Hypothalamus (tissue), 51 donors: ENCODE data around the gene ISOC2.
"Not testable (repeated sequence)": the region's sequence is repeated elsewhere in the genome, so short reads cannot be mapped to it uniquely, and the experiment has no call there.

Experiments
- DNase-seq, 51 donors: peaks; one replicate each; lab custom pipeline; 2025; lab: John Stamatoyannopoulos, UW

The ISOC2 gene

GRCh38 chr19:55443824-55444480 is 17.5 kb downstream of the ISOC2 start:
- DNase-seq, result peak in 1 of 51 donors; percentile 70

DNA sequence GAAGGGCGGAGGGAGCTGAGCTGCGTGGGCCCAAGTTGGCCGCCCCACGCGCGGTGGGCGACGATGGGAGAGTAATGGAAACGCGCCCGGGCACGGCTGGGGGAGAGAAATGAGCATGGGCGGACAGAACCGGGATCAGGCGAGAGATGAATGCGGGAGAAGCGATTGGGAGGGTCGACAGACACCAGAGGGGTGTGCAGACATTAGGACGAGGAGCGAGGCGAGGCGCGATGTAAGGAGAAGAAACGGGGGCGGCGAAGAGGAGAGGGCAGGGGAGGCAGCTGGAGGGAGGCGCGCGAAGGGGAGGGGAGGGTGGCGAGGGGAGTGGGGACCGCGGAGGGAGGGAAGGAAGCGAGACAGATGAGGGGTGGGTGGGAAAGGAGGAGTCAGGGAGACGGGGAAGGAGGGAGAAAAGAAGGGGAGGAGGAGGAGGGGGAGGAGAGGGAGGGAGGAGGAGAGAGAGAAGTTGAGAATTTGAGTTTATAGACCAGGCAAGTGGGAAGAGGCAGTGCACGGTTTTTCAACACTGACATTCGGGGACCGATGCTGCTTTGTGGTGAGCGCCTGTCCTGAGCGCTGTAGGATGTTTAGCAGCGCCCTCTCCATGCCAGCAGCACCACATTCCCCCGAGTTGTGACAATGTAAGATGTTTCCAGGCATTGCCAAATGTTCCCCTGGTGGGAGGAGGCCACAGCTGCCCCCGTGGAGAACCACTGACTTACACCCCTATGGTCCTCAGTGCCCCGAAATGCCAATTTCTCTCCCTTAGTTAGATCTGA is 18.2 kb downstream of the ISOC2 start, which contains the start of gene SHISA7:
SHISA7 (minus strand) TSS at position 256 of the 779 bp plus-strand sequence. CDS start 437 bp downstream, outside the sequence.
- peak in 23 of 51 donors; percentile 13 to 82 (median 42) for DNase-seq

- peak in 8 of 51 donors; percentile 14 to 38 (median 30) for DNase-seq
These were observed 19.0 kb downstream of the ISOC2 start for GRCh38 chr19:55442372-55442961.

DNA sequence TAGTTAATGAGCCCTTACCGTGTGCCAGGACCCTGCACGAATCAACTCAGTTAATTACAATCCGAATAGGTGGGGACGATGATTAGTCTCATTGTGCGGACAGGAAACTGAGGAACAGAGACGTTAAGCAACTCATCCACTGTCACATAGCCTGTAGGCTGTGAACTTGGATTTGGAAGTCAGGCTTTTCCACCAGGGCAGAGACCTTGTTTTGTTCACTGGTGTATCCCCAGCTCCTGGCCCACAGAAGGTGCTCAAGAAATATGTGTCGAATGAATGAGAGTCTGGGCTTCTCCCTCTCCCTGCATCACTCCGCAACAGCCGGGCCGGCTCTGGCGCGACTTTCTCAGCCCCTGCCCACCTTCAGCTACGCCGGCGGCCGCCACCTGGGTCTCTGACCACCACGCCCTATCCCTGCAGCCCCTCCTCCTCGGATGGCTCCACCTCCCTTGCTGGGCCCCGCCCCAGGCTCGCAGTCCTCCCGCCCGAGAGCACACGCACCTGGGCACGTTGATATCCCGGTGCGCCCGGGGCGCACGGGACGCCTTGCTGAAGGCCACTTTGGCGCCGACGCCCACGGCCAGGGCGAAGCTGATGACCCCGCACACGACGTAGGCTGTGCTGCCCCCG is 19.6 kb downstream of the ISOC2 start:
- DNase-seq, result peak in 1 of 51 donors; percentile 17

- DNase-seq, result no peak
These were observed 20.1 kb downstream of the ISOC2 start for GRCh38 chr19:55441319-55441691.

DNA sequence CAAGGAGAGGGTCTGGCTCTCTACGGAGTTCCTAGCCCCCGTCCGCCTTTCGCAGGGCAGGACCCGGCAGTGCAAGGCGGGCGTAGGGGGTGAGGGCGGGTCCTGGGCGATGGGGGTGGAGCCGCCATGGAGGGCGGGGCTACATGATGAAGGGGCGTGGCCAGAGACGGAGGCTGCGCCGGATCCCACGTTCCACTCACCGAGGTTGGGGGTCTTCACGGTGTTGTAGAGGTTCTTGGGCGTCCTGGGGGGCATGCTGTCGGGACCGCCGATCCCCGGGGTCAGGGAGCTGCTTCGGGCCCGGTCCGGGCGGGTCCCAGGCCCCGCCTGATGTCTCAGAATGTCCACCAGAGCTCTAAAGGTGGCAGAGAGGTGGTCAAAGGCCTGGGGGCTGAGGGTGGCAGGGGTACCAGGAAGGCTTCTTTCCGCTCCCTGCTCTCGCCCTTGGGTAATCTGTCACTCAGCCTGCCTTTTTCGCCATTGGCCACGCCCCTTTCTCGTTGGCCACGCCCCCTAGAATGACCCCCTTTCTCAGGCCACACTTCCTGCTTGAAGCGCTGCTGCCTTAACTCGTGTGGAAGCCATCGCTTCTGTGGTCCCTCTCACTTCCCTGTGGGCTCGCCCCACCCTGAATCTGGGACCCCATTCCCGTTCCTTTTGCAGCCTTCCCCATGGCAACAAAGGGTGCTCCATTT is 20.9 kb downstream of the ISOC2 start:
- peak in 1 of 51 donors; percentile 17 for DNase-seq

- DNase-seq, result no peak
These were observed 22.4 kb downstream of the ISOC2 start for GRCh38 chr19:55439052-55439451.

DNA sequence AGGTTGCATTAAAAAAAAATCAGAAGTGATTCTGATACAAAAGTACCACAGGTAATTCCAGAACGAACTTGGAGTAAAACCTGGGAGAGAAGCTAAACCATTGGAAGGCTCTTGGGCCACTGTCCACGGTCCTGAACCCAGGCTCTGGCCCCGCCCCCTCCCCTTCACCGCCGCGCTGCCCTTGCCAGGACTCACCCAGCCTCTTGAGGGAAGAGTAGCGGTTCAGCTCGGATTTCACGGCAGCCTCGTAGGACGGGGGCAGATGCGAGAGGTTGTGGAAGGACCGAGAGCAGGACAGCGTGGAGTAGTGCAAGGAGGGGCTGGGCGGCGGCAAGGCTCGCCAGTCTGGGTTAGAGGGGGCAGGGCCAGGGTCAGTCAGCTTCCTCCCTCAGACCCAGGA is 24.0 kb downstream of the ISOC2 start:
- DNase-seq, result peak in 12 of 51 donors; percentile 2 to 43 (median 20)

- no peak for DNase-seq
These were observed 24.6 kb downstream of the ISOC2 start for GRCh38 chr19:55436847-55437246.

DNA sequence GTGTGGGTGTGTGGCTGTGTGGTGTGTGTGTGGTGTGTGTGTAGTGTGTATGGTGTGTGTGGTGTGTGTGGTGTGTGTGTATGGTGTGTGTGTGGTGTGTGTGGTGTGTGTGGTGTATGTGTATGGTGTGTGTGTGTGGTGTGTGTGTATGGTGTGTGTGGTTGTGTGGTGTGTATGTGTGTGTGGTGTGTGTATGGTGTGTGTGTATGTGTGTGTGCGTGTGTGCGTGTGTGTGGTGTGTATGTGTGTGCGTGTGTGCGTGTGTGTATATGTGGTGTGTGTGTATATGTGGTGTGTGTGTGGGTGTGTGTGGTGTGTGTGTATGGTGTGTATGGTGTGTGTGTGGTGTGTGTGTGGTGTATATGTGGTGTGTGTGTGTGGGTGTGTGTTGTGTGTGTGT is 26.4 kb downstream of the ISOC2 start:
- no peak for DNase-seq

DNA sequence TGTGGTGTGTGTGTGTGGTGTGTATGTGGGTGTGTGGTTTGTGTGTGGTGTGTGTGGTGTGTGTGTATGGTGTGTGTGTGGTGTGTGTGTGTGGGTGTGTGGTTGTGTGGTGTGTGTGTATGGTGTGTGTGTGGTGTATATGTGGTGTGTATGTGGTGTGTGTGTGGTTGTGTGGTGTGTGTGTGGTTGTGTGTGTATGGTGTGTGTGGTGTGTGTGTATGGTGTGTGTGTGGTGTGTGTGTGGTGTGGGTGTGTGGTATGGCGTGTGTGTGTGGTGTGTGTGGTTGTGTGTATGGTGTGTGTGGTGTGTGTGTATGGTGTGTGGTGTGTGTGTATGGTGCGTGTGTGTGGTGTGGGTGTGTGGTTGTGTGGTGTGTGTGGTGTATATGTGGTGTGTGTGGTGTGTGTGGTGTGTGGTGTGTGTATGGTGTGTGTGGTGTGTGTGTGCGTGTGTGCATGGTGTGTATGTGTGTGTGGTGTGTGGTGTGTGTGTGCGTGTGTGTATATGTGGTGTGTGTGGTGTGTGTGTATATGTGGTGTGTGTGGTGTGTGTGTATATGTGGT is 27.0 kb downstream of the ISOC2 start:
- no peak for DNase-seq

DNA sequence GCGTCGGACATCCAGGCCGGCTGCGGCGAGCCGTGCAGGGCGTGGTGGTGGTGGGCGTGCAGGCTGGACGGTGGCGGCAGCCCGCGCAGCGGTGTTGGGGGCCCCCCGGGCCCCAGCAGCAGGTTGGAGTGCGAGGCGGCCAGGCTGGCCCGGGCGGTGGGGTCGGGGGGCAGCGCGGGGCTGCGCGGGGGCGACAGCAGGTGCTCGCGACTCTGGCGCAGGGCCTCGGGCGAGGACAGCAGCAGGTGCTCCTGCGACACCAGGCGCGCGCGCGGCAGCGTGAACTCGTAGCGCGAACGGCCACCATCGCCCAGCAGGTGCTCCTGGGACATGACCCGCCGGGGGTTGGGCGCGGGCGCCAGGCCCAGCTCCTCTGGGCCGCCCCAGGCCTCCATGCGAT is 28.1 kb downstream of the ISOC2 start:
- DNase-seq, result no peak

GRCh38 chr19:55432241-55432959 is 29.0 kb downstream of the ISOC2 start:
- DNase-seq, result no peak

DNA sequence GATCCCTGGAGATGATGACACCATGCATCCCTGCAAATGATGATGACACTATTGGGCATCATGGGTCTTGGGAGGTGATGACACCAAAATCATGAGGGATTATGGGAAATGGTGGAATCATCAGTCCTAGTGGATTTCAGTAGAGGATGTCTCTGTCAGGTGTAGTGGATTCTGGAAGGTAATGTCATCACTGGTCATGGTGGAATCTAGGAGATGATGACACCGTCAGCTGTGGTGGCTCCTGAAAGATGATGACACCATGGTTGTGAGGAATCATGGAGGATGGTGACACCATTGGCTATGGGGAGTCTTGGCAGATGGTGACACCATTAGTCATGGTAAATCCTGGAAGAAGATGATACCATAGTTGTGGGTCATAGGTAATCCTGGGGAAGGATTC is 30.3 kb downstream of the ISOC2 start:
- no peak for DNase-seq

DNA sequence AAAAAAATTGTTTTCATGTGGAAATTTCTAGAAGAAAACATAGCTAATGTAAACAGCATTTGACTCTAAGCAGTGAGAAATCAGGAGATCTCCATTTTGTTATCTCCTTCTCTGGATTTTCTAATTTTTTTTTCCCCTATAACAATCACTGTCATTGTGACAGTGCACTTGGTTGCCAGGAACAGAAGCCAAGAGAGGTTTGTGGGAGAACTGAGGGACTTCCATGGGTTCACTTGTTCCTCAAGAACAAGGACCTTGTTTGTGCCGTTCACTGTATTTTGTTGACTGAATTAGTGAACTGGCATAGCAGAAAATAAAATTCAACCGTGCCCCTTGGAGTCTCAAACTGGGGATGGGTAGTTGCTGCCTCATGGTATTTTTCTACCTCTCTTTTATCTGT is 35.4 kb downstream of the ISOC2 start:
- DNase-seq, result peak in 25 of 51 donors; percentile 14 to 87 (median 47)

GRCh38 chr19:55424518-55424917 is 36.9 kb downstream of the ISOC2 start:
- DNase-seq, result no peak

GRCh38 chr19:55423225-55424005 is 38.0 kb downstream of the ISOC2 start:
- DNase-seq, result peak in 2 of 51 donors; percentile 20 to 22

GRCh38 chr19:55421281-55421680 is 40.2 kb downstream of the ISOC2 start:
- DNase-seq, result not testable (repeated sequence)
